ENCODE data around the gene OOSP4A. TPM values are rescaled to one million over a fixed set of nuclear protein-coding genes. Genes with fewer than 3 reads are reported as not detected.

Gene OOSP4A
- total RNA-seq, 1 donor: not detected

DNA sequence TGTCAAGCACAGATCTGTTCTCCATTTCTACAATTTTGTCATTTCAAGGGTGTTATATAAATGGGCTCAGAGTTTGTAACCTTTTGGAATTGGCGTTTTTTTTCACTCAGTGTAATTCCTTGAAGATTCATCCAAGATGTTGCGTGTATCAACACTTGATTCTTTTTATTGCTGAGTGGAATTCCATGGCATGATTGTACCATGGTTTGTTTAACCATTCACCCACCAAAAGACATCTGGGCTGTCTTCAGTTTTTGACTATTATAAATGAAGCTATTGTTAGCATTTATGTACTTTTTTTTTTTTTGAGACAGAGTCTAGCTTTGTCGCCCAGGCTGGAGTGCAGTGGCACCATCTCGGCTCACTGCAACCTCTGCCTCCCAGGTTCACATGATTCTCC, 22.7 kb upstream of the OOSP4A start:
- H3K4me1 ChIP-seq (ENCODE audit: insufficient read depth, low read length): no peaks in the 10 kb centered on the region
- no peak overlapping the region for H3K27ac ChIP-seq (ENCODE audit: low read depth, low read length)
- no peak overlapping the region for H3K4me3 ChIP-seq (ENCODE audit: insufficient read depth, low read length)
- H3K36me3 ChIP-seq (ENCODE audit: insufficient read depth, low read length): no peaks in the 10 kb centered on the region
- no peaks in the 10 kb centered on the region for H3K9me3 ChIP-seq (ENCODE audit: low read depth, low read length)
- no peak overlapping the region for H3K4me2 ChIP-seq (ENCODE audit: insufficient read depth, low read length)
- no peaks in the 10 kb centered on the region for H3K27me3 ChIP-seq (ENCODE audit: insufficient read depth, low read length)
- H3K79me2 ChIP-seq (ENCODE audit: insufficient read depth, low read length): no peaks in the 10 kb centered on the region
- TF ChIP-seq, protein P1, sequence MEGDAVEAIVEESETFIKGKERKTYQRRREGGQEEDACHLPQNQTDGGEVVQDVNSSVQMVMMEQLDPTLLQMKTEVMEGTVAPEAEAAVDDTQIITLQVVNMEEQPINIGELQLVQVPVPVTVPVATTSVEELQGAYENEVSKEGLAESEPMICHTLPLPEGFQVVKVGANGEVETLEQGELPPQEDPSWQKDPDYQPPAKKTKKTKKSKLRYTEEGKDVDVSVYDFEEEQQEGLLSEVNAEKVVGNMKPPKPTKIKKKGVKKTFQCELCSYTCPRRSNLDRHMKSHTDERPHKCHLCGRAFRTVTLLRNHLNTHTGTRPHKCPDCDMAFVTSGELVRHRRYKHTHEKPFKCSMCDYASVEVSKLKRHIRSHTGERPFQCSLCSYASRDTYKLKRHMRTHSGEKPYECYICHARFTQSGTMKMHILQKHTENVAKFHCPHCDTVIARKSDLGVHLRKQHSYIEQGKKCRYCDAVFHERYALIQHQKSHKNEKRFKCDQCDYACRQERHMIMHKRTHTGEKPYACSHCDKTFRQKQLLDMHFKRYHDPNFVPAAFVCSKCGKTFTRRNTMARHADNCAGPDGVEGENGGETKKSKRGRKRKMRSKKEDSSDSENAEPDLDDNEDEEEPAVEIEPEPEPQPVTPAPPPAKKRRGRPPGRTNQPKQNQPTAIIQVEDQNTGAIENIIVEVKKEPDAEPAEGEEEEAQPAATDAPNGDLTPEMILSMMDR (IDR thresholded peaks at IDR 0.05; ENCODE audit: extremely low read depth, low read depth, low read length): no peak
- H2AFZ ChIP-seq (ENCODE audit: low read length): no peak overlapping the region
- no peaks in the 10 kb centered on the region for H4K20me1 ChIP-seq (ENCODE audit: insufficient read depth, low read length)
- DNase-seq (ENCODE audit: insufficient read length, low spot score, missing footprints): no peak

- no peak overlapping the region for H3K4me2 ChIP-seq (ENCODE audit: insufficient read depth, low read length)
- no peaks in the 10 kb centered on the region for H3K79me2 ChIP-seq (ENCODE audit: insufficient read depth, low read length)
- DNase-seq (ENCODE audit: insufficient read length, low spot score, missing footprints): no peak
- H3K4me3 ChIP-seq (ENCODE audit: insufficient read depth, low read length): no peak overlapping the region
- H3K9me3 ChIP-seq (ENCODE audit: low read depth, low read length): no peaks in the 10 kb centered on the region
- no peaks in the 10 kb centered on the region for H4K20me1 ChIP-seq (ENCODE audit: insufficient read depth, low read length)
- H3K27me3 ChIP-seq (ENCODE audit: insufficient read depth, low read length): no peaks in the 10 kb centered on the region
- TF ChIP-seq, protein P1 (IDR thresholded peaks at IDR 0.05; ENCODE audit: extremely low read depth, low read depth, low read length): no peak
- no peak overlapping the region for H3K27ac ChIP-seq (ENCODE audit: low read depth, low read length)
- H3K4me1 ChIP-seq (ENCODE audit: insufficient read depth, low read length): no peaks in the 10 kb centered on the region
- H3K36me3 ChIP-seq (ENCODE audit: insufficient read depth, low read length): no peaks in the 10 kb centered on the region
- no peak overlapping the region for H2AFZ ChIP-seq (ENCODE audit: low read length)
These were observed 19.7 kb upstream of the OOSP4A start for GRCh38 chr11:59943997-59944714.

GRCh38 chr11:59944720-59945119, 19.1 kb upstream of the OOSP4A start:
- Histone ChIP-seq H3K4me2 (ENCODE audit: insufficient read depth, low read length) (no peak overlapping the region), H3K36me3 (ENCODE audit: insufficient read depth, low read length) (no peaks in the 10 kb centered on the region), H3K27ac (ENCODE audit: low read depth, low read length) (no peak overlapping the region), H3K79me2 (ENCODE audit: insufficient read depth, low read length) (no peaks in the 10 kb centered on the region), H3K9me3 (ENCODE audit: low read depth, low read length) (no peaks in the 10 kb centered on the region), H2AFZ (ENCODE audit: low read length) (no peak overlapping the region), H4K20me1 (ENCODE audit: insufficient read depth, low read length) (no peaks in the 10 kb centered on the region), H3K4me1 (ENCODE audit: insufficient read depth, low read length) (no peaks in the 10 kb centered on the region), H3K27me3 (ENCODE audit: insufficient read depth, low read length) (no peaks in the 10 kb centered on the region), H3K4me3 (ENCODE audit: insufficient read depth, low read length) (no peak overlapping the region)
- DNase-seq (ENCODE audit: insufficient read length, low spot score, missing footprints): no peak
- TF ChIP-seq, protein P1 (IDR thresholded peaks at IDR 0.05; ENCODE audit: extremely low read depth, low read depth, low read length): no peak

DNA sequence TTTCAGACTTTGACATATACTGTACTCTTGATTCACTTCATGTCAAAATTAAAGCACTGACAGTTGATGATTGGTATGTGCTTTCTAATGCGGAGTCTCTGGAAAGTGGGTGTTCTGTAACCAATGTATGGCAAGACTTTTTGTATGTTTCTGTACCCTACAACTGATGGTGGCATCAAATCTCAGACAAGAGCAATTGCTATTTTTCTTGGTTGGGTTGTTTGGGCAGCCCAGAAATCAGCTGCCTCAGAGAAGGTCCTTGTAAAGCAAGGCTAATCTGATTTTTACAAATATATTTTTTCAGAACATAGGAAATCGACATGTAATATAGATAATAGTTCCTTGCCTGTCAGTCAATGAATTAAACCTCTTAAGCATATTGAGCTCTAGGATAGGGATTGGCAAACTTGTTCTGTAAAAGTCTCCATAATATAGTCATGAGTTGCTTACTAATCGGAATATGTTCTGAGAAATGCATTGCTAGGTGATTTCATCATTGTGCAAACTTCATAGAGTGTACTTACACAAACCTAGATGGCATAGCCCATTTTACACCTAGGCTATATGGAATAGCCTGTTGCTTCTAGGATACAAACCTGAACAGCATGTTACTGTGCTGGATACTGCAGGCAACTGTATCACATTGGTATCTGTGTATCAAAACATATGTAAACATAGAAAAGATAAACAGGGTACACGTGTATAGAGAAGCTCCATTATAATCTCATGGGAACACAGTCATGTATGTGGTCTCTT, 10.2 kb upstream of the OOSP4A start:
- Histone ChIP-seq H3K4me3 (ENCODE audit: insufficient read depth, low read length) (no peak overlapping the region), H3K4me1 (ENCODE audit: insufficient read depth, low read length) (no peaks in the 10 kb centered on the region), H4K20me1 (ENCODE audit: insufficient read depth, low read length) (no peaks in the 10 kb centered on the region), H3K36me3 (ENCODE audit: insufficient read depth, low read length) (no peaks in the 10 kb centered on the region), H3K27ac (ENCODE audit: low read depth, low read length) (no peak overlapping the region), H3K4me2 (ENCODE audit: insufficient read depth, low read length) (no peak overlapping the region), H3K9me3 (ENCODE audit: low read depth, low read length) (no peaks in the 10 kb centered on the region), H3K79me2 (ENCODE audit: insufficient read depth, low read length) (no peaks in the 10 kb centered on the region), H2AFZ (ENCODE audit: low read length) (no peak overlapping the region), H3K27me3 (ENCODE audit: insufficient read depth, low read length) (no peaks in the 10 kb centered on the region)
- TF ChIP-seq, protein P1 (IDR thresholded peaks at IDR 0.05; ENCODE audit: extremely low read depth, low read depth, low read length): no peak
- DNase-seq (ENCODE audit: insufficient read length, low spot score, missing footprints): no peak

Data from osteoblast (primary cell).